Activated CD8-positive, alpha-beta memory T cell treated with anti-CD3 and anti-CD28 coated beads for 4 hours (primary cell): ENCODE data around the gene MYO18A.

Experiments
- DNase-seq, 2 donors: peaks; one replicate each; pipeline ENCODE4 v3.0.0-alpha.2; 2020; ENCODE audit warnings: low read depth in 2 of 2

Gene MYO18A

DNA sequence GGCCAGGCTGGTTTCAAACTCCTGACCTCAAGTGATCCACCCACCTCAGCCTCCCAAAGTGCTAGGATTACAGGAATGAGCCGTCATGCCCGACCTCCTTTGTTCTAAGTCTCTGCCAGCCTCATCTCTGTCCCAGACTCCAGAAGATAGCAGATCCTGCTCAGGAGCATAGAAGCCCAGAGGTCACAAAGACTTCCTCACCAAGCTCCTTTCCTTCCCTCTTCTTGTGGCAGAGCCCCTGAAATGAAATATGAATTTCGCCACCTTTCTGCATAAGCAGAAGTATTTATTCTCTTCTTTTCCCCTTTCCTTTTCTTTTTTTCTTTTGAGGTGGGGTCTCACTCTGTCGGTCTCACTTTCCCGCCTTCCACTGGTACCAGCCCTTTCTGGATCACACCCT is 148.7 kb downstream of the MYO18A start:
- DNase-seq: no peak

DNA sequence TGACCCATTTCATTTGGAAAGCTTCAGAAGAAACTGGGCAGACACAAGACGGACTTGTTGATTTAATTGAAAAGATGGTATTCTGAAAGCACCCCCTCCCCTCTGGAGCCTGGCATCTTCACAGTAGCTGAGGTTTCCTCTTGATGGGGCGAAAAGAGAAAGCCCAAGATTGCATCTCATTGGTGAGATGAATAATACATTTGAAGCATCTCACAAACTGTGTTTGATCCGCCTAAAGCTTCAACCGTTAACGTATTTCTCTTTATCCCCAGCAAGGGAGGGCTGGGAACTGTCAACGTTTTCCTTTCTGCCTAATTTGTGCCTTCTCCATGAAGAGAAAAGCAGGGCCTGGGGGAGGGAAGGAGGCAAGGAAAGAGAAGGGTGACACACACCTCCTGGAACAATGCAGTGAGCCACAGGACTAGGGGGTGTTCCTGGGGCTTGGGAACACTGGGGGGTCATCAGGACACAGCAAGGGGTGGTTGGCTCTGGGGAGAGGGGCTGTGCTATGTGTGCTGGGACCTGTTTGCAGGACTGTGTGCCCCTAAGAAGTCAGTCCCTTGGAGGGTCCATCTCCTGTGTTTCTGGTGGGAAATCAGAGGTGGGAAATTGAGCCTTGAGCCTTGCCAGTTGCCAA is 155.8 kb downstream of the MYO18A start:
- DNase-seq: no peak

DNA sequence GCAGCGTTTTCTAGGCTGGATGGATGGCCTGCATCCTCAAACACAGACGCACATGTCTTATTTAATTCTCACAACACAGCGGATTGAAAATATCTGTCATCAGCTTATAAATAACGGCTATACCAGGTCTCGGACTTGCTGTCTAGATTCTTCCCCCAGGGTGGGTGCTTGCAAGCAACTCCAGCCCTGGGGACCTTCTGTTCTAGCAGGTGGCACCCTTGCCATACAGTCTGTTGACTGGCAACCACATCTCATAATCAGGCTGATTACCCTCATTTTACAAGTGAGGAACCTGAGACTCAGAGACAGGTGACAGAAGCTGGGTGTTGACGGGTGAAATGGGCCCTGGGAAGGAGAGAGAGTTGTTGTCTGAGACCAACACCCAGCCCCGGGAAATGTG is 158.1 kb downstream of the MYO18A start:
- no peak for DNase-seq

DNA sequence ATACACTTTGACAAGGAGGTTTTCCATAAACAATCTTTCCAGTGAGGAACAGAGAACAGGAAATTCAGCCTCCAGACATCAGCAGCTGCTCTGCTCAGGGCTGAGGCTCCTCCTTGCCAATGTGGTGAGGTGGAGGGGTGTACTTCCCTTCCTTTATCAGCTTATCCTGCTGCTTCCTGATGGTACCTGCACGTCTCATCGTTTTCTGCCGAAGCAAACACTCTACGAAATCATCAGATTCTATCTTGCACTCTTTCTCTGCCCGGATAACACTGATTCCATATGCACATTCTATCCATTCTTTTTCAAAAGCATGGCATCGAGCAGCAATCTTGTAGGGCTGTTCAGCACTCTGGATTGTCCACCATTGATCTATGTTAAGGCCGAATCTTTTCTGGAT is 159.0 kb downstream of the MYO18A start:
- no peak for DNase-seq
